B cell (primary cell): ENCODE results near the gene MEGF11. TPM values are rescaled to one million over a fixed set of nuclear protein-coding genes. Genes with fewer than 3 reads are reported as not detected.

ENCODE experiments used
- ATAC-seq: fragments of 200-7000 bp; cut with Tn5 transposase; one replicate; pipeline ENCODE4 v1.10.0; 2021; ENCODE audit warnings: low read depth, mild to moderate bottlenecking, moderate number of reproducible peaks, moderate library complexity
- CTCF ChIA-PET: fragments of 350-600 bp; sonication (Branson Sonifier 250); formaldehyde crosslinking; loops from one replicate; lab custom pipeline; 2021; ENCODE audit warnings: antibody characterized with exemption, inconsistent platforms; lab: Charles Lee
- POLR2A ChIA-PET: fragments of 350-600 bp; sonication (Branson Sonifier 250); formaldehyde crosslinking; loops from one replicate; lab custom pipeline; 2021; ENCODE audit warnings: antibody characterized with exemption; lab: Charles Lee
- DNase-seq: peaks from one replicate; pipeline ENCODE4 v3.0.0; 2013
- H2AFZ ChIP-seq: 2 replicates; pipeline ENCODE4 v1.6.1; 2012; ENCODE audit warnings: mild to moderate bottlenecking, low read depth, low read length; ENCODE audit not compliant: insufficient read depth, poor library complexity, severe bottlenecking
- H3K27ac ChIP-seq, 2 donors: 1 replicate in 1 of 2; 2 replicates in 1 of 2; pipeline ENCODE4 v1.5.1; 2012 to 2013; ENCODE audit warnings: low read length in 2 of 2, mild to moderate bottlenecking in 2 of 2, moderate library complexity in 1 of 2
- H3K27me3 ChIP-seq, 4 experiments: fragments of 200-600 bp in 1 of 4; sonication (generic) in 1 of 4; replicated peaks in 1 of 4; 1 replicate in 2 of 4; 2 replicates in 2 of 4; pipeline versions ENCODE4 v1.6.1 to v1.7.0; 2013 to 2016; ENCODE audit warnings: low read length in 3 of 4, mild to moderate bottlenecking in 2 of 4, mixed read lengths in 1 of 4, moderate library complexity in 1 of 4; ENCODE audit not compliant: insufficient read depth in 4 of 4, control insufficient read depth in 3 of 4; ENCODE audit errors: control extremely low read depth in 1 of 4
- H3K36me3 ChIP-seq, 2 experiments: replicated peaks in 1 of 2; 1 replicate in 1 of 2; 2 replicates in 1 of 2; pipeline versions ENCODE4 v1.6.1 to v1.7.1; 2013; ENCODE audit warnings: low read length in 1 of 2; ENCODE audit not compliant: insufficient read depth in 2 of 2, control insufficient read depth in 1 of 2; ENCODE audit errors: control extremely low read depth in 1 of 2, extremely low read depth in 1 of 2
- H3K4me1 ChIP-seq, 2 donors: fragments of 200-600 bp in 1 of 2; sonication (generic) in 1 of 2; 1 replicate in 1 of 2; 2 replicates in 1 of 2; pipeline versions ENCODE4 v1.5.1 to v1.6.1; 2013 to 2017; ENCODE audit warnings: low read length in 2 of 2; ENCODE audit not compliant: control insufficient read depth in 2 of 2, insufficient read depth in 2 of 2
- H3K4me2 ChIP-seq: replicated peaks from 2 replicates; pipeline ENCODE3; 2012; ENCODE audit warnings: mild to moderate bottlenecking, low read depth, low read length; ENCODE audit not compliant: poor library complexity, severe bottlenecking
- H3K4me3 ChIP-seq, 5 experiments: fragments of 200-600 bp in 1 of 5; sonication (generic) in 1 of 5; 1 replicate in 3 of 5; 2 replicates in 2 of 5; pipeline versions ENCODE4 v1.5.1 to v1.7.0; 2011 to 2016; ENCODE audit warnings: low read length in 4 of 5, mild to moderate bottlenecking in 4 of 5, low read depth in 2 of 5, control low read depth in 1 of 5, moderate library complexity in 1 of 5; ENCODE audit not compliant: insufficient read depth in 1 of 5; ENCODE audit errors: control extremely low read depth in 1 of 5, extremely low read depth in 1 of 5
- H3K79me2 ChIP-seq: fragments of 200-600 bp; sonication (generic); one replicate; pipeline ENCODE4 v1.6.0; 2016; ENCODE audit warnings: low read length; ENCODE audit not compliant: control insufficient read depth, insufficient read depth
- H3K9ac ChIP-seq: fragments of 200-600 bp; sonication (generic); 2 replicates; pipeline ENCODE4 v1.6.1; 2017; ENCODE audit warnings: mild to moderate bottlenecking, low read length, moderate library complexity
- H3K9me3 ChIP-seq, 3 donors: one replicate each; pipeline versions ENCODE4 v1.6.1 to v1.7.1; 2013; ENCODE audit warnings: low read length in 2 of 3; ENCODE audit not compliant: control insufficient read depth in 2 of 3, insufficient read depth in 1 of 3; ENCODE audit errors: control extremely low read depth in 1 of 3
- H4K20me1 ChIP-seq: 2 replicates; pipeline ENCODE4 v1.6.0; 2012; ENCODE audit warnings: mild to moderate bottlenecking, low read length; ENCODE audit not compliant: insufficient read depth, control insufficient read depth, poor library complexity, severe bottlenecking
- H3K27ac Mint-ChIP-seq: one replicate; pipeline ENCODE4 v1.8.0; 2021; ENCODE audit warnings: mixed read lengths
- H3K27me3 Mint-ChIP-seq: one replicate; pipeline ENCODE4 v1.8.0; 2021; ENCODE audit warnings: mixed read lengths
- H3K4me1 Mint-ChIP-seq: one replicate; pipeline ENCODE4 v1.8.0; 2021; ENCODE audit warnings: mixed read lengths
- H3K4me3 Mint-ChIP-seq: one replicate; pipeline ENCODE4 v1.8.0; 2021; ENCODE audit warnings: mixed read lengths
- H3K9me3 Mint-ChIP-seq: one replicate; pipeline ENCODE4 v1.8.0; 2022; ENCODE audit warnings: mixed read lengths; ENCODE audit not compliant: insufficient read depth
- CTCF ChIP-seq: fragments of 200-600 bp; IDR thresholded peaks from one replicate; pipeline ENCODE4 v1.8.0; 2022; ENCODE audit warnings: antibody characterized with exemption, mild to moderate bottlenecking
- EZH2 ChIP-seq: IDR thresholded peaks from 2 replicates; pipeline ENCODE4 v1.6.1; 2012; ENCODE audit warnings: borderline replicate concordance, low read depth, mild to moderate bottlenecking, moderate library complexity, low read length; ENCODE audit not compliant: insufficient read depth, poor library complexity, severe bottlenecking
- WGBS: methylation state at CpG from one replicate; pipeline ENCODE4 v1.1.5; 2013; ENCODE audit warnings: missing lambda C conversion rate; ENCODE audit not compliant: insufficient coverage; 5-methylcytosine and 5-hydroxymethylcytosine counted together
- intact Hi-C: fragments of 100-400 bp; cut with micrococcal nuclease; formaldehyde crosslinking; loops from one replicate; pipeline ENCODE4 v1.10.0; 2022
- polyA plus RNA-seq: library from polyadenylated mRNA; depleted of rRNA; stranded (reverse); fragments of >200 nt; gene quantifications from 2 replicates; pipeline ENCODE4 v1.2.3, GENCODE V29; 2012
- total RNA-seq, 2 donors: library from RNA; stranded (reverse); fragments of 120-200 nt in 1 of 2; gene quantifications; 1 replicate in 1 of 2; 2 replicates in 1 of 2; pipeline versions ENCODE4 v1.2.3 to v1.2.4, GENCODE V29; 2013 to 2022

Gene MEGF11
- total and polyA plus RNA-seq, 2 donors (not counting 1 experiment from before 2014, with no cell fraction given) = 0.04 to 0.34 TPM

GRCh38 chr15:65900488-65900887 is 353.1 kb downstream of the MEGF11 start:
- no peaks in the 10 kb centered on the region for H3K9me3 Mint-ChIP-seq
- intact Hi-C loops = no loop called here
- H3K27ac Mint-ChIP-seq = no peak overlapping the region
- no peak for DNase-seq
- no peaks in the 10 kb centered on the region for H3K27me3 ChIP-seq
- peaks cover 5% of the 10 kb centered on the region for H3K79me2 ChIP-seq
- H3K36me3 ChIP-seq = peaks cover 0 to 37% of the 10 kb centered on the region in 2 experiments
- no peak overlapping the region for H3K4me3 Mint-ChIP-seq
- no peaks in the 10 kb centered on the region for H3K27me3 Mint-ChIP-seq
- no peak overlapping the region for H3K27ac ChIP-seq
- no peaks in the 10 kb centered on the region for H3K9me3 ChIP-seq
- no peak for ATAC-seq
- no peaks in the 10 kb centered on the region for H4K20me1 ChIP-seq
- CTCF ChIA-PET = interaction anchor here (1.7 kb wide), 1 partner anchor 31 kb away, joined by 5 read pairs; the partner anchor contains the start of gene RAB11A
- H3K4me1 ChIP-seq = peaks cover 22 to 37% of the 10 kb centered on the region in 2 donors
- no peak overlapping the region for H3K9ac ChIP-seq
- POLR2A ChIA-PET = no interaction called here
- H2AFZ ChIP-seq = no peak overlapping the region
- no peak for TF ChIP-seq CTCF
- no peak for TF ChIP-seq EZH2
- WGBS = 100% methylated on average over 2 of the region's 3 CpGs
- H3K4me1 Mint-ChIP-seq = peaks cover 38% of the 10 kb centered on the region
- no peak overlapping the region for H3K4me2 ChIP-seq
- H3K4me3 ChIP-seq = no peak overlapping the region

GRCh38 chr15:65896236-65896635 is 357.3 kb downstream of the MEGF11 start:
- H3K4me3 Mint-ChIP-seq = no peak overlapping the region
- no peak overlapping the region for H3K27ac Mint-ChIP-seq
- Histone ChIP-seq H3K36me3 (peaks cover under 1 to 41% of the 10 kb centered on the region in 2 experiments), H3K9ac (no peak overlapping the region), H3K79me2 (no peaks in the 10 kb centered on the region), H2AFZ (no peak overlapping the region), H3K4me1 (peaks cover 0 to 4% of the 10 kb centered on the region in 2 donors), H4K20me1 (peaks cover 4% of the 10 kb centered on the region), H3K4me3 (no peak overlapping the region), H3K27ac (no peak overlapping the region), H3K9me3 (no peaks in the 10 kb centered on the region), H3K4me2 (no peak overlapping the region), H3K27me3 (no peaks in the 10 kb centered on the region)
- TF ChIP-seq CTCF (no peak), EZH2 (no peak)
- ChIA-PET CTCF (no interaction called here), POLR2A (interaction anchor here (0.6 kb wide), 1 partner anchor 14 kb away, joined by 6 read pairs; no protein-coding TSS in a partner anchor)
- no peaks in the 10 kb centered on the region for H3K9me3 Mint-ChIP-seq
- ATAC-seq (no peak), DNase-seq (no peak)
- WGBS = 76% methylated on average over 2 of the region's 2 CpGs
- intact Hi-C loops = no loop called here
- no peaks in the 10 kb centered on the region for H3K27me3 Mint-ChIP-seq
- H3K4me1 Mint-ChIP-seq = peaks cover 6% of the 10 kb centered on the region
